Stomach (tissue), 9 donors: ENCODE measurements around the gene KCNN3. TPM values are rescaled to one million over a fixed set of nuclear protein-coding genes. Genes with fewer than 3 reads are reported as not detected.

Source experiments
- DNase-seq, 2 donors: peaks; one replicate each; pipeline versions ENCODE4 v3.0.0 to v3.0.0-alpha.2; 2013 to 2019
- H3K27ac ChIP-seq, 5 donors: fragments of 200-600 bp in 4 of 5; sonication (generic) in 4 of 5; one replicate each; pipeline ENCODE4 v1.5.1; 2013 to 2019; ENCODE audit warnings: mild to moderate bottlenecking in 1 of 5, moderate library complexity in 1 of 5
- H3K27me3 ChIP-seq, 3 donors: fragments of 200-600 bp; sonication (generic); one replicate each; pipeline ENCODE4 v1.5.1; 2017 to 2019; ENCODE audit warnings: mixed run types in 1 of 3
- H3K36me3 ChIP-seq, 4 donors: fragments of 200-600 bp; sonication (generic); 1 replicate in 3 of 4; 2 replicates in 1 of 4; pipeline ENCODE4 v1.5.1; 2016 to 2019
- H3K4me1 ChIP-seq, 4 donors: fragments of 200-600 bp; sonication (generic); one replicate each; pipeline ENCODE4 v1.5.1; 2016 to 2019
- H3K4me3 ChIP-seq, 4 donors: fragments of 200-600 bp; sonication (generic) in 3 of 4; one replicate each; pipeline ENCODE4 v1.5.1; 2016 to 2019; ENCODE audit warnings: mild to moderate bottlenecking in 1 of 4
- H3K9me3 ChIP-seq, 4 donors: fragments of 200-600 bp; sonication (generic); one replicate each; pipeline ENCODE4 v1.5.1; 2016 to 2019
- EP300 ChIP-seq: sonication (generic); formaldehyde crosslinking; IDR thresholded peaks from one replicate; pipeline ENCODE4 v1.6.1; 2017; ENCODE audit warnings: antibody characterized with exemption
- POLR2A ChIP-seq, 4 donors: fragments of 450-650 bp; IDR thresholded peaks; one replicate each; pipeline ENCODE4 v1.6.1; 2016; ENCODE audit warnings: antibody characterized with exemption in 4 of 4, control low read depth in 2 of 4, mild to moderate bottlenecking in 1 of 4, moderate library complexity in 1 of 4
- POLR2AphosphoS5 ChIP-seq, 3 donors: sonication (generic); formaldehyde crosslinking; IDR thresholded peaks; one replicate each; pipeline ENCODE4 v1.6.1; 2016; ENCODE audit warnings: antibody characterized with exemption in 3 of 3
- WGBS, 5 donors: extraction: QIAGEN DNeasy Blood & Tissue Kit in 3 of 5; methylation state at CpG; one replicate each; pipeline versions ENCODE4 v1.1.5 to v1.1.7; 2013 to 2018; 5-methylcytosine and 5-hydroxymethylcytosine counted together
- intact Hi-C: fragments of 100-400 bp; cut with DNase I; formaldehyde crosslinking; loops from one replicate; pipeline ENCODE4 v1.15.1; 2023; ENCODE audit warnings: low total_unique reads
- polyA plus RNA-seq, 3 donors: library from polyadenylated mRNA; stranded (reverse); fragments of 200-250 nt; gene quantifications; one replicate each; pipeline ENCODE4 v1.2.3, GENCODE V29; 2013
- total RNA-seq, 5 donors: library from RNA; depleted of rRNA; stranded (reverse); fragments of >200 nt; gene quantifications; one replicate each; pipeline versions ENCODE4 v1.1.0 to v1.2.3, GENCODE V29; 2014 to 2016
- TF ChIP-seq, protein P1 (sequence below), 7 experiments: fragments of 450-650 bp in 4 of 7; fragments of 200-600 bp in 3 of 7; sonication (generic) in 3 of 7; IDR thresholded peaks; one replicate each; pipeline ENCODE4 v1.5.1; 2016 to 2019; ENCODE audit warnings: antibody characterized with exemption in 7 of 7, control low read depth in 2 of 7, mild to moderate bottlenecking in 1 of 7
- donor health status: healthy with polysubstance abuse.
- donor health status: Bipolar disorder and iron deficiency.
- donor health status: healthy.

KCNN3 gene
- total and polyA plus RNA-seq, 8 donors, result 0.19 to 10.7 (median 2.3) TPM

DNA sequence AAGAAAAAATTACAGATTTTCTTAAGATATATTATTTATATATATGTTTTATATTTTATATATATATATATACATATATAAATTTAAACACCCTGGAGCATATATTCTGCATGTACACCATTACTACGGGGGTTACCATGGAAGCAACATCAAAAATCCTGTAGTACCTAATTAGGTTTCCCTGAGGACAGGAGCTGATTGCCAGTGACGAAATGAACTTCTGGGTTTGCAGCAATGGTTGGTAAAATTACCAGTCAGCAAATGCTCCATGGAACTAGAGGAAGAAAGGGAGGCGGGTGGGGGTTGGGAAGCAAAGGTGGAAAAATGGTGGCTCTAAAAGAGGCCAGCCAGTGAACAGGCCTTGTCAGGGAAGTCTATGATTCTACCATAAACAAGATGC, 89.5 kb downstream of the KCNN3 start:
- Histone ChIP-seq H3K27ac (no peak overlapping the region), H3K9me3 (peaks cover 0 to 10% (median 4%) of the 10 kb centered on the region in 4 donors), H3K36me3 (no peaks in the 10 kb centered on the region), H3K4me1 (peaks cover 0 to 12% (median 11%) of the 10 kb centered on the region in 4 donors), H3K27me3 (no peaks in the 10 kb centered on the region), H3K4me3 (no peak overlapping the region)
- no peak for DNase-seq
- 77 to 92% (median 86%) methylated on average over 3 of the region's 3 CpGs for WGBS, 5 donors
- intact Hi-C loops, result no loop called here
- TF ChIP-seq POLR2AphosphoS5 (IDR thresholded peaks at IDR 0.05) (no peak), POLR2A (IDR thresholded peaks at IDR 0.05) (no peak), EP300 (no peak)
- TF ChIP-seq, protein P1, sequence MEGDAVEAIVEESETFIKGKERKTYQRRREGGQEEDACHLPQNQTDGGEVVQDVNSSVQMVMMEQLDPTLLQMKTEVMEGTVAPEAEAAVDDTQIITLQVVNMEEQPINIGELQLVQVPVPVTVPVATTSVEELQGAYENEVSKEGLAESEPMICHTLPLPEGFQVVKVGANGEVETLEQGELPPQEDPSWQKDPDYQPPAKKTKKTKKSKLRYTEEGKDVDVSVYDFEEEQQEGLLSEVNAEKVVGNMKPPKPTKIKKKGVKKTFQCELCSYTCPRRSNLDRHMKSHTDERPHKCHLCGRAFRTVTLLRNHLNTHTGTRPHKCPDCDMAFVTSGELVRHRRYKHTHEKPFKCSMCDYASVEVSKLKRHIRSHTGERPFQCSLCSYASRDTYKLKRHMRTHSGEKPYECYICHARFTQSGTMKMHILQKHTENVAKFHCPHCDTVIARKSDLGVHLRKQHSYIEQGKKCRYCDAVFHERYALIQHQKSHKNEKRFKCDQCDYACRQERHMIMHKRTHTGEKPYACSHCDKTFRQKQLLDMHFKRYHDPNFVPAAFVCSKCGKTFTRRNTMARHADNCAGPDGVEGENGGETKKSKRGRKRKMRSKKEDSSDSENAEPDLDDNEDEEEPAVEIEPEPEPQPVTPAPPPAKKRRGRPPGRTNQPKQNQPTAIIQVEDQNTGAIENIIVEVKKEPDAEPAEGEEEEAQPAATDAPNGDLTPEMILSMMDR (IDR thresholded peaks at IDR 0.05), result no peak

DNA sequence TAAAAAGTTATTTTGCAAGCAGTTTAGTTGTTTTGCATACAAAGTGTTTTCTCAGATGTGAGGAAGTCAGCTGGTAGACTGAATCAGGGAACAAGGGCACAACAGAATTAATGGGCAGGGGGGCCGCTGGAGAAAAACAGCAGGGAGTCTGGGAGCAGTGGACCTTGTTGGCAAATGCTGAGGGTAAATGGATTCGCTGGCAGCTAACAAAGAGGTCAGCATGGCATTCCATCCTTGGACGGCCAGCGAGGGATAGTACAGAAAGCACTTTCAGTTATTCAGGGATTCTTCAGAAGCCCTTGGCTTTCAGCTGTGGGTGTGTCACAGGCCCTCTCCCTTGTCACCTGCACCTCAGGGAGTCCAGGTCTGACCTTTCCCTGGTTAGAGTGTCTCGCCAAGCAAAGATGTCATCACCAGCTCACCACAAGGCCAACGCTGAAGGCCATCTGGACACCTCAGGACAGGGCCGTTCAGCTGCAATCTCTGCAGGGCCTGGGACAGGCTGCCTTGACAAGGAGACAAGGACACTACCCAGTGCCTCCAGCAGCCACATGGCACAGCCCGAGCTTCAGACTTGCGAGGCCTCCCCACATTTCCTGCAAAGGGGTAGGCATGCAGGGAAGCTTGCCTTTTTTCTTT, 90.4 kb downstream of the KCNN3 start:
- H3K4me3 ChIP-seq, result no peak overlapping the region
- no peak for DNase-seq
- WGBS, 5 donors, result 85 to 95% (median 93%) methylated on average over 9 of the region's 9 CpGs
- H3K27me3 ChIP-seq, result no peaks in the 10 kb centered on the region
- peaks cover 0 to 7% (median 4%) of the 10 kb centered on the region in 4 donors for H3K4me1 ChIP-seq
- no peaks in the 10 kb centered on the region for H3K36me3 ChIP-seq
- intact Hi-C loops, result no loop called here
- H3K9me3 ChIP-seq, result peaks cover 0 to 10% (median 4%) of the 10 kb centered on the region in 4 donors
- TF ChIP-seq, protein P1 (IDR thresholded peaks at IDR 0.05), result no peak
- TF ChIP-seq POLR2A (IDR thresholded peaks at IDR 0.05), result no peak
- no peak for TF ChIP-seq POLR2AphosphoS5 (IDR thresholded peaks at IDR 0.05)
- no peak for TF ChIP-seq EP300
- no peak overlapping the region for H3K27ac ChIP-seq

DNA sequence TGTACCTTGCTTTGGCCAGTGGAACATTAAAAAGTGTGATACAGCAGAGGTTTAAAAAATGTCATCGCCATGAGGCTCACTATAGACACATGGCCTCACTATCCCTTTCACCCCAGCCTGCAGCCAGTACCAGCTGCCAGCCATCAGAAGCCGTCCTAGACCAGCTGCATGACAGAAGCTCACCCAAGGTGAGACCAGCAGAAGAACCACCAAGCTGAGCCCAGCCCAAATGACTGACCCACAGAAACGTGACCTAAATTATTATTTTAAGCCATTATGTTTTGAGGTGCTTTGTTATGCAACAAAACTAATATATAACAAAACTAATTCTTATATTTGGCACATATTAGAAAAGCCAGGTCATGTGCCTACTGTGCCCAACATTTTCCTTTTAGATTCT, 91.1 kb downstream of the KCNN3 start:
- Histone ChIP-seq H3K4me3 (no peak overlapping the region), H3K36me3 (no peaks in the 10 kb centered on the region), H3K9me3 (peaks cover 0 to 10% (median 4%) of the 10 kb centered on the region in 4 donors), H3K4me1 (no peaks in the 10 kb centered on the region), H3K27me3 (no peaks in the 10 kb centered on the region), H3K27ac (no peak overlapping the region)
- DNase-seq, result no peak
- intact Hi-C loops, result no loop called here
- WGBS, 5 donors, result 90 to 98% (median 93%) methylated on average over 3 of the region's 3 CpGs
- TF ChIP-seq EP300, result no peak

DNA sequence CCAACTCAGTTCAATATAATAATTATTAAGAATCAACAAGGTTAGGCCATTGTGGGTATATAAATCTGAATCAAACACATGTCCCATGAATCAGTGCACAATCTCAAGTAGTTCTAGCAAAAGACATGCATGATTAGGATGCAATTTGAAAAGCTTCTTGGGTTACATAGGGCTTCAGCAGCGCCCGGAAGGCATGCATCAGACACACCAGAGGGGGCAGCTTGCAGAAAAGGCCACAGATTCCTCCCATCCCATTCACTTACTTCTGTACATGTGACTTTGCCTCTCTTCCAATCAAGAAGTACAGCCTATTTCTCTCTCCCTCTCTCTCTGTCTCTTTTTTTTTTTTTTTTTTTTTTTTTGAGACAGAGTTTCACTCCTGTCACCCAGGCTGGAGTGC, 91.8 kb downstream of the KCNN3 start:
- no peaks in the 10 kb centered on the region for H3K4me1 ChIP-seq
- no peak for DNase-seq
- H3K36me3 ChIP-seq, result no peaks in the 10 kb centered on the region
- peaks cover 0 to 10% (median 4%) of the 10 kb centered on the region in 4 donors for H3K9me3 ChIP-seq
- H3K27me3 ChIP-seq, result no peaks in the 10 kb centered on the region
- intact Hi-C loops, result no loop called here
- no peak overlapping the region for H3K4me3 ChIP-seq
- TF ChIP-seq POLR2A (IDR thresholded peaks at IDR 0.05) (no peak), POLR2AphosphoS5 (IDR thresholded peaks at IDR 0.05) (no peak), EP300 (no peak)
- TF ChIP-seq, protein P1 (IDR thresholded peaks at IDR 0.05), result no peak
- H3K27ac ChIP-seq, result no peak overlapping the region
- 81 to 94% (median 90%) methylated on average over 2 of the region's 2 CpGs for WGBS, 5 donors

DNA sequence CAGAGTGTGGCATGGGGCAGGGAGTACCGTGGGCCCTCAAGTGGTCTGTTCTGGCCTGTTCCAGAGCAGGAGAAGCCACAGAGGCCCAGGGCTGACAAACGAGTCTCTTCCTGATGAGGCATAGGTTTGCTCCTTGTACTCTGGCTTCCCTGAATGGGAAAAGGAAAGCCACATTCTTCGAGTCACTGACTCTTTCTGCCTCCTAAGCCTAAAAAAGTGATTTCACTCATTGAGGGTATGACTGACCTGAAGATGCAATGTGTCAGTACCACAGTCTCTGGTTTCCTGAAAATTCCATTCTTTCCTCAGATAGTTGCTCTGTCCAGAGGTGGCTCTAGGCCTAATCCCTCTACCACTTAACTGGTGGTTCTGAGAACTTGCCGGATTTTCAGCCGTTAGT, 92.3 kb downstream of the KCNN3 start:
- no peaks in the 10 kb centered on the region for H3K27me3 ChIP-seq
- H3K4me3 ChIP-seq, result no peak overlapping the region
- H3K9me3 ChIP-seq, result peaks cover 0 to 10% (median 4%) of the 10 kb centered on the region in 4 donors
- no peak overlapping the region for H3K27ac ChIP-seq
- H3K4me1 ChIP-seq, result no peaks in the 10 kb centered on the region
- no peak for DNase-seq
- WGBS, 5 donors, result 63 to 88% (median 84%) methylated on average over 5 of the region's 5 CpGs
- H3K36me3 ChIP-seq, result no peaks in the 10 kb centered on the region
- intact Hi-C loops, result no loop called here
- TF ChIP-seq EP300 (no peak), POLR2AphosphoS5 (IDR thresholded peaks at IDR 0.05) (no peak), POLR2A (IDR thresholded peaks at IDR 0.05) (no peak)
- TF ChIP-seq, protein P1 (IDR thresholded peaks at IDR 0.05), result no peak
